Kasumi-1 (cell line): ENCODE results near the gene CWF19L1.
"Not testable (repeated sequence)": the region's sequence is repeated elsewhere in the genome, so short reads cannot be mapped to it uniquely, and the experiment has no call there.

Source experiments
- DNase-seq, 2 experiments: peaks; one replicate each; lab custom pipeline; 2025; lab: John Stamatoyannopoulos, UW

The CWF19L1 gene

DNA sequence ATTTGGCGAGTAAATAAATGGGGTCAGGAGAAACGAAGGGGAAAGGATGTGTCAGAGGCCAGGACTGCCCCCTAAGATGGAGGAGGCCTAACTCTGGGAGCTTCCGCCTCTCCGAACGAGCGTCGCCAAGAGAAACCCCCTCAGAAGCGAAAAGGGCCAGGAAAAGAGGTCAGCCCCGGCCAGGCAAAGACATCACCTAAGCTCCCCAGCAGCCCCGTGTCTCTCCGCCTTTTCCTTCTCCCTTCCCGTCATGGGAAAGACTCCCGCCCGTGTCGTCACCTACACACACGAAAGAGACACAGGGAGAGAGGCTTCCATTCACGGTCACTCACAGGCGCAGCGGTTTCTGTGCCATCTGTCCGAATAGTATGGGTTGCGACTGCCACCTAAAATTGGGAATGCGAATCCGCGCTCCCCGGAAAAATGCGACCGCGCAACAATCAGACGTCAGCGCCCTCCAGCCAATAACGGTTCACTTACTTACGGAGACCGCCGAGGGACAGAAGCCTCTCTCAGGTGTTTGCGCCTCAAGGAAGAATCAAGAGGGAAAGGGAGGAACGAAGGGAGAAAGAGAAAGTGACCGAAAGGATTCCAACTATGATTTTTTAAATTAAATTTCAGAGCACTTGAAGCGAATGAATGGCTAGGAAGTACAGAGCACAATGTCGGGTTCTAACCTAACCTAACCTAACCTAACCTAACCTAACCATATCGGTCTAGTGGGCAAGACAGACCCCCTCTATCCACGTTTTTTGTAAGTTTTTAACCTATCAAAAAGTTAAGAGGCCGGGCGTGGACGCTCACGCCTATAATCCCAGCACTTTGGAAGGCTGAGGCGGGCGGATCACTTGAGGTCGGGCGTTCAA, at the start of gene CWF19L1:
TSS of gene CWF19L1 (minus strand) at position 400 of the 866 bp plus-strand sequence. CDS start at position 355, 45 bp downstream.
- peak; percentile 96 for DNase-seq

GRCh38 chr10:100315615-100316014, 48.2 kb upstream of the CWF19L1 start:
- DNase-seq, result no peak

- DNase-seq, result no peak
Observed at GRCh38 chr10:100311298-100311697, 43.9 kb upstream of the CWF19L1 start.

GRCh38 chr10:100307684-100308083, 40.2 kb upstream of the CWF19L1 start:
- DNase-seq, result no peak

- DNase-seq, result no peak
Observed at GRCh38 chr10:100306861-100307260, 39.4 kb upstream of the CWF19L1 start.

GRCh38 chr10:100304414-100304813, 37.0 kb upstream of the CWF19L1 start:
- no peak for DNase-seq

GRCh38 chr10:100303724-100304319, 36.4 kb upstream of the CWF19L1 start:
- peak; percentile 75 to 85 for DNase-seq

- DNase-seq, result not testable (repeated sequence)
Observed at GRCh38 chr10:100301123-100301522, 33.7 kb upstream of the CWF19L1 start.

DNA sequence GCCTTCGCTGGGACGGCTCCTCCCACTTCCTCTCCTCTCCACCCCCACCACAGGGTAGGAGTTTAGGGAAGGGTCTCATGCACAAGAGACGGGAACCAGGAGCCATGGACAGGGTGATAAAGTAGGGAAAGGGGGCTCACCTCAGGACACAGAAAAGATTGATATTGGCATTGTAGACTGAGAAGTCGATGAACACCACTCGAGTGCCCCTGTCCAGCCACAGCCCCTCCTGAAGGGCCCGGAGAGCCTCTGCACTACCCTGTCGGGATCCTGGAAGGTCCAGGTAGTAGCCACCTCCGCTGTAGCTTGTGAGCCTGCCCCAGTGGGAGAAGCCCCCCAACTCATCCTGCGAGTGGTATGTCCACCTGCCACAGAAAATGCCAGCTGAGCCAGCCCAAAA, 29.8 kb upstream of the CWF19L1 start:
- DNase-seq, result no peak

GRCh38 chr10:100293066-100293465, 25.6 kb upstream of the CWF19L1 start:
- DNase-seq, result no peak

DNA sequence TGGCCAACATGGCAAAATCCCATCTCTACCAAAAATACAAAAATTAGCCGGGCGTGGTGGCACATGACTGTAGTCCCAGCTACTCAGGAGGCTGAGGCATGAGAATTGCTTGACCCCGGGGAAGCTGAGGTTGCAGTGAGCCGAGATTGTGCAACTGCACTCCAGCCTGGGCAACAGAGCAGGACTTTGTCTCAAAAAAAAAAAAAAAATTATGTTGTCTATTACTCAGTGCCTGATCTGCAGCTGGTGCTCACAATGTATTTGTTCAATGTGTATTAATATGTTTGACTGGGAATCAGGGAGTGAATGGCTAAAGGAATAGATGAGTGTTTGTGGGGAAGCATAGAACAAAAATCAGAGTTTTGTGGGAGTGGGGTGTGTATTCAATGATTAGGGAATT, 24.9 kb upstream of the CWF19L1 start:
- not testable (repeated sequence) for DNase-seq

DNA sequence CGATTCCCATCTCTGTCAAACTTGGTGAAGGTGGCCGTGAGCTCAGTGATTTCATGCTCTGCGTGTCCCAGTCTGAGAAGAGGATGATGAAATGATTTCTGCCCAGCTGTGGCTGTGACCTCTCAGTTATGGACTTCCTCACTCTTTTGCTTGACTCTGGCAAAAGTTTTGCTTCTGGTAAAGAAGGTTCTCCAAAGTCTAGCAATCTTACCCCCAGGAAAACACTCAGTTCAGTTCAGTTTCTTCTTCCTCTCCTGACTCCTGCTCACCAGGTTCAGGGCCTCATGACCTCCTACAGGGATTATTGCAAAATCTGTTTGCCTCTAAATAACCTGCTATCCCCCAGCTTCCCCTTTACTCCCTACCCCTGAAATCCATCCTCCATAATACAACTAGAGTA, 23.9 kb upstream of the CWF19L1 start:
- no peak for DNase-seq

- no peak for DNase-seq
Observed at GRCh38 chr10:100289641-100290040, 22.2 kb upstream of the CWF19L1 start.

GRCh38 chr10:100288196-100288595, 20.8 kb upstream of the CWF19L1 start:
- no peak for DNase-seq

- DNase-seq, result no peak
Observed at GRCh38 chr10:100287756-100288155, 20.3 kb upstream of the CWF19L1 start.

- DNase-seq, result peak; percentile 86 to 90
Observed at GRCh38 chr10:100286051-100287033, 18.9 kb upstream of the CWF19L1 start, which contains the start of gene BLOC1S2. BLOC1S2 (minus strand) TSS chr10:100286680; CDS start chr10:100286659, 21 bp downstream.

DNA sequence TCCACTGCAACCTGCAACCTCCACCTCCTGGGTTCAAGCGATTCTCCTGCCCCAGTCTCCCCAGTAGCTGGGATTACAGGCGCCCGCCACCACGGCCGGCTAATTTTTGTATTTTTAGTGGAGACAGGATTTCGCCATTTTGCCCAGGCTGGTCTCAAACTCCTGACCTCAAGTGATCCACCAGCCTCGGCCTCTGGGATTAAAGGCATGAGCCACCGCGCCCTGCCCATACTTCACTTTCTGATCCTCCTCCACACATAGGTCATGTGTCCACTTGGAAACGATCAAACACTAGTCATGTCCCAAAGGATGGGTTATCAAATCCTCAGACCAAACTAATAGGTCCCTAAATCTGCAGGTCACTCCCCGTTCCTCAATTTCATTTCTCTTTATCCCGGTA, 17.9 kb upstream of the CWF19L1 start:
- not testable (repeated sequence) for DNase-seq

DNA sequence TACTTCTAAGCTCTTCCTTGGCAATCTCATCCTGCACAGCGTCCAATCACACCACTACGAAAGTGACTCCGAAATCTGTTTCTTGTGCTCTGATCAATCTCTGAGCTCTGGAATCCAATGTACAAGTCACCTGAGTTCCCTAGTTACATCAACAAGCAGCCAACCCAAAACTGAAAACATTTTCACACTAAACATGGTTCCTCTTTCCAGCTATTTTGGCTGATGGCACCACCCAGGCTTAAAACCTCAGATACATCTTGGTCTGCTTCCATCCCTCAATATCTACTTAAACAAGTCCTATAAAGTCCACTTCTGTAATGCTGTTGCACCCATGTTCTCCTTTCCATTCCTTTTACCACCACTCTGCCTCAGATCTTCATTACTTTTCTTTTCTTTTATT, 15.5 kb upstream of the CWF19L1 start:
- DNase-seq, result no peak

DNA sequence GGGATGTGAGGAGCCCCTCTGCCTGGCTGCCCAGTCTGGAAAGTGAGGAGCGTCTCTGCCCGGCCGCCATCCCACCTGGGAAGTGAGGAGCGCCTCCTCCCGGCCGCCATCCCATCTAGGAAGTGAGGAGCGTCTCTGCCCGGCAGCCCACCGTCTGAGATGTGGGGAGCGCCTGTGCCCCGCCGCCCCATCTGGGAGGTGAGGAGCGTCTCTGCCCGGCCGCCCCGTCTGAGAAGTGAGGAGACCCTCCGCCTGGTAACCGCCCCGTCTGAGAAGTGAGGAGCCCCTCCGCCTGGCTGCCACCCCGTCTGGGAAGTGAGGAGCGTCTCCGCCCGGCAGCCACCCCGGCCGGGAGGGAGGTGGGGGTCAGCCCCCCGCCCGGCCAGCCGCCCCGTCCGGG, 9.5 kb upstream of the CWF19L1 start:
- not testable (repeated sequence) for DNase-seq

GRCh38 chr10:100265821-100266485, 1.5 kb downstream of the CWF19L1 start:
- no peak for DNase-seq

- no peak for DNase-seq
Observed at GRCh38 chr10:100254191-100254590, 13.2 kb downstream of the CWF19L1 start.
